Epithelial cell of prostate (primary cell): ENCODE data around the gene NDUFA1.
"Not testable (repeated sequence)": the region's sequence is repeated elsewhere in the genome, so short reads cannot be mapped to it uniquely, and the experiment has no call there.

Experiments
- DNase-seq: peaks from one replicate; pipeline ENCODE4 v3.0.0-alpha.2; 2011; ENCODE audit warnings: low read depth, low spot score
- H3K27ac ChIP-seq: fragments of 450-650 bp; 2 replicates; pipeline ENCODE4 v1.5.1; 2017; ENCODE audit warnings: mild to moderate bottlenecking

NDUFA1 gene

GRCh38 chrX:119871599-119872395, at the start of gene NDUFA1, which contains the start of gene RNF113A:
Gene NDUFA1, plus strand, starts transcription at chrX:119871832. Its CDS starts 80 bp downstream, at chrX:119871912.
Gene RNF113A, minus strand, starts transcription at chrX:119871733. Its CDS starts 120 bp downstream, at chrX:119871613.
- peak within 1 kb of the TSS; percentile 88 for H3K27ac ChIP-seq
- DNase-seq = peak; percentile 49

GRCh38 chrX:119824221-119824620, 47.4 kb upstream of the NDUFA1 start:
- H3K27ac ChIP-seq, DNase-seq: not testable (repeated sequence)

- no peak for DNase-seq
- no peak overlapping the region for H3K27ac ChIP-seq
Measured at GRCh38 chrX:119826399-119826959, 45.2 kb upstream of the NDUFA1 start.

- H3K27ac ChIP-seq = no peak overlapping the region
- no peak for DNase-seq
Measured at GRCh38 chrX:119828446-119828845, 43.2 kb upstream of the NDUFA1 start.

GRCh38 chrX:119833905-119834304, 37.7 kb upstream of the NDUFA1 start:
- DNase-seq = no peak
- H3K27ac ChIP-seq = no peak overlapping the region

- peak; percentile 92 for DNase-seq
- H3K27ac ChIP-seq = peak within 1 kb of the TSS; percentile 66
Measured at GRCh38 chrX:119852382-119853353, 19.0 kb upstream of the NDUFA1 start, which contains the start of gene UPF3B. Gene UPF3B, minus strand, starts transcription at chrX:119852963. Its CDS starts 35 bp downstream, at chrX:119852928.

GRCh38 chrX:119853444-119853843, 18.2 kb upstream of the NDUFA1 start:
- peak overlapping the region; percentile 66 for H3K27ac ChIP-seq
- DNase-seq = no peak

- peak overlapping the region; percentile 88 for H3K27ac ChIP-seq
- DNase-seq = no peak
Measured at GRCh38 chrX:119870626-119871131, 953 bp upstream of the NDUFA1 start.

GRCh38 chrX:119871245-119871598, 410 bp upstream of the NDUFA1 start:
- DNase-seq = no peak
- H3K27ac ChIP-seq = peak overlapping the region; percentile 88

- no peak for DNase-seq
- H3K27ac ChIP-seq = no peak overlapping the region
Measured at GRCh38 chrX:119878740-119879139, 7.1 kb downstream of the NDUFA1 start.

- H3K27ac ChIP-seq = no peak overlapping the region
- no peak for DNase-seq
Measured at GRCh38 chrX:119880076-119880475, 8.4 kb downstream of the NDUFA1 start.

- no peak for DNase-seq
- no peak overlapping the region for H3K27ac ChIP-seq
Measured at GRCh38 chrX:119880552-119881437, 9.2 kb downstream of the NDUFA1 start.

- H3K27ac ChIP-seq = no peak overlapping the region
- DNase-seq = no peak
Measured at GRCh38 chrX:119885554-119886428, 14.2 kb downstream of the NDUFA1 start.

- H3K27ac ChIP-seq = no peak overlapping the region
- DNase-seq = no peak
Measured at GRCh38 chrX:119887721-119888425, 16.2 kb downstream of the NDUFA1 start.

GRCh38 chrX:119890626-119891025, 19.0 kb downstream of the NDUFA1 start:
- H3K27ac ChIP-seq, DNase-seq: not testable (repeated sequence)

GRCh38 chrX:119891961-119892692, 20.5 kb downstream of the NDUFA1 start:
- DNase-seq, H3K27ac ChIP-seq: not testable (repeated sequence)

GRCh38 chrX:119895843-119896326, 24.3 kb downstream of the NDUFA1 start, which contains the start of gene AKAP14:
Gene AKAP14, plus strand, starts transcription at chrX:119895893. Its CDS starts 7,331 bp downstream, at chrX:119903224.
- no peak for DNase-seq
- H3K27ac ChIP-seq = no peak within 1 kb of the TSS
